ENCODE results near the gene MUC3A.
"Not testable (repeated sequence)": the region's sequence is repeated elsewhere in the genome, so short reads cannot be mapped to it uniquely, and the experiment has no call there.

- TF ChIP-seq CTCF (IDR thresholded peaks at IDR 0.05; ENCODE audit: poor library complexity); EZH2phosphoT487 (IDR thresholded peaks at IDR 0.05; ENCODE audit: low read depth, severe bottlenecking, unreplicated experiment); EZH2 (IDR thresholded peaks at IDR 0.05; ENCODE audit: borderline replicate concordance): not testable (repeated sequence)
Observed at GRCh38 chr7:100936167-100936566, 13.2 kb upstream of the MUC3A start.
